Measurements from ENCODE around the gene GSX1. TPM values are rescaled to one million over a fixed set of nuclear protein-coding genes. Genes with fewer than 3 reads are reported as not detected.

Gene GSX1
- total RNA-seq, 1 experiment from 2014 or later, result not detected

- CTCF ChIA-PET, result interaction anchor here (0.6 to 3.6 kb wide), 9 partner anchors 29 to 297 kb away, joined by 3 to 24 read pairs (median 4); no protein-coding TSS in a partner anchor
- Histone ChIP-seq H3K9me3 (ENCODE audit: control insufficient read depth, insufficient read depth, low read depth, low read length) (no peaks in the 10 kb centered on the region), H3K4me3 (ENCODE audit: low read depth in 2 of 2, low read length in 2 of 2) (peak overlapping the region; percentile 34 to 40), H3K27me3 (ENCODE audit: control insufficient read depth, insufficient read depth, low read length) (no peaks in the 10 kb centered on the region), H3K36me3 (ENCODE audit: control insufficient read depth, insufficient read depth, low read length) (no peaks in the 10 kb centered on the region), H3K27ac (ENCODE audit: low read length) (no peak overlapping the region), H3K4me1 (ENCODE audit: control insufficient read depth, insufficient read depth, low read length) (peaks cover 6% of the 10 kb centered on the region)
- no TSS peak for BruUV-seq (replicated peaks)
- in situ Hi-C loops (cut with HindIII; ENCODE audit: low pct_unique_long_range_greater_than_20kb, low sequenced_read_pairs) (loop anchor here (25.0 kb wide), 1 partner anchor 132 kb away; the partner anchor contains the start of gene CDX2), intact Hi-C loops (cut with micrococcal nuclease; ENCODE audit: unreplicated experiment) (loop anchor here (1.0 to 10.0 kb wide), 2 partner anchors 123 to 155 kb away; partner anchors contain the start of gene URAD)
- POLR2A ChIA-PET, result no interaction called here
- DNase-seq (ENCODE audit: low read depth, low spot score) (no peak), ATAC-seq (peak; percentile 88)
- TF ChIP-seq SIN3A (IDR thresholded peaks at IDR 0.05; ENCODE audit: borderline replicate concordance, insufficient read depth, low read depth, low read length) (no peak), REST (IDR thresholded peaks at IDR 0.05; ENCODE audit: insufficient read depth in 1 of 2, low read depth in 2 of 2, low read length in 1 of 2) (no peak), CTCF (IDR thresholded peaks at IDR 0.05) (peak; percentile 94)
These were observed 37.7 kb downstream of the GSX1 start for GRCh38 chr13:27830010-27830409.

- no peak overlapping the region for H3K27ac ChIP-seq (ENCODE audit: low read length)
- intact Hi-C loops (cut with micrococcal nuclease; ENCODE audit: unreplicated experiment), result loop anchor here (10.0 kb wide), 1 partner anchor 152 kb away; the partner anchor contains the start of gene URAD
- BruUV-seq (replicated peaks), result no TSS peak
- ChIA-PET CTCF (no interaction called here), POLR2A (no interaction called here)
- TF ChIP-seq POLR2AphosphoS5 (IDR thresholded peaks at IDR 0.05; ENCODE audit: low read depth, low read length) (no peak), TCF7L2 (IDR thresholded peaks at IDR 0.05; ENCODE audit: low read depth, low read length) (no peak), SIN3A (IDR thresholded peaks at IDR 0.05; ENCODE audit: borderline replicate concordance, insufficient read depth, low read depth, low read length) (no peak), REST (IDR thresholded peaks at IDR 0.05; ENCODE audit: insufficient read depth in 1 of 2, low read depth in 2 of 2, low read length in 1 of 2) (no peak), CTCF (IDR thresholded peaks at IDR 0.05) (no peak)
- no peaks in the 10 kb centered on the region for H3K9me3 ChIP-seq (ENCODE audit: control insufficient read depth, insufficient read depth, low read depth, low read length)
- no peaks in the 10 kb centered on the region for H3K36me3 ChIP-seq (ENCODE audit: control insufficient read depth, insufficient read depth, low read length)
- H3K4me3 ChIP-seq (ENCODE audit: low read depth in 2 of 2, low read length in 2 of 2), result no peak overlapping the region
- DNase-seq (ENCODE audit: low read depth, low spot score), result no peak
- ATAC-seq, result no peak
- peaks cover 3% of the 10 kb centered on the region; the same call in 1 of the 2 replicates for H3K4me1 ChIP-seq (ENCODE audit: control insufficient read depth, insufficient read depth, low read length)
- H3K27me3 ChIP-seq (ENCODE audit: control insufficient read depth, insufficient read depth, low read length), result no peaks in the 10 kb centered on the region
- in situ Hi-C loops (cut with HindIII; ENCODE audit: low pct_unique_long_range_greater_than_20kb, low sequenced_read_pairs), result loop anchor here (25.0 kb wide), 1 partner anchor 129 kb away; the partner anchor contains the start of gene CDX2
These were observed 40.9 kb downstream of the GSX1 start for GRCh38 chr13:27833206-27833605.
